Fibroblast of the aortic adventitia (primary cell): ENCODE results near the gene IGSF3. TPM values are rescaled to one million over a fixed set of nuclear protein-coding genes. Genes with fewer than 3 reads are reported as not detected.

ENCODE experiments used
- DNase-seq: peaks from one replicate; pipeline ENCODE4 v3.0.0-alpha.2; 2010; ENCODE audit warnings: low read depth
- H3K4me3 ChIP-seq: 2 replicates; pipeline ENCODE4 v1.5.1; 2011; ENCODE audit warnings: low read depth, mild to moderate bottlenecking, control low read depth, low read length, moderate library complexity
- total RNA-seq: library from RNA; depleted of rRNA; stranded (reverse); fragments of >200 nt; gene quantifications from 2 replicates; pipeline ENCODE4 v1.2.3, GENCODE V29; 2012; ENCODE audit warnings: low replicate concordance
- TF ChIP-seq, protein P1 (sequence below): IDR thresholded peaks from 2 replicates; pipeline ENCODE4 v1.5.1; 2011; ENCODE audit warnings: mild to moderate bottlenecking, low read length, control low read depth, inconsistent platforms; ENCODE audit not compliant: insufficient read depth

The IGSF3 gene
- total RNA-seq, 1 donor = 0.27 TPM

GRCh38 chr1:116710420-116711262, 43.1 kb upstream of the IGSF3 start:
- peak; percentile 11 for DNase-seq
- H3K4me3 ChIP-seq = no peak overlapping the region
- TF ChIP-seq, protein P1, sequence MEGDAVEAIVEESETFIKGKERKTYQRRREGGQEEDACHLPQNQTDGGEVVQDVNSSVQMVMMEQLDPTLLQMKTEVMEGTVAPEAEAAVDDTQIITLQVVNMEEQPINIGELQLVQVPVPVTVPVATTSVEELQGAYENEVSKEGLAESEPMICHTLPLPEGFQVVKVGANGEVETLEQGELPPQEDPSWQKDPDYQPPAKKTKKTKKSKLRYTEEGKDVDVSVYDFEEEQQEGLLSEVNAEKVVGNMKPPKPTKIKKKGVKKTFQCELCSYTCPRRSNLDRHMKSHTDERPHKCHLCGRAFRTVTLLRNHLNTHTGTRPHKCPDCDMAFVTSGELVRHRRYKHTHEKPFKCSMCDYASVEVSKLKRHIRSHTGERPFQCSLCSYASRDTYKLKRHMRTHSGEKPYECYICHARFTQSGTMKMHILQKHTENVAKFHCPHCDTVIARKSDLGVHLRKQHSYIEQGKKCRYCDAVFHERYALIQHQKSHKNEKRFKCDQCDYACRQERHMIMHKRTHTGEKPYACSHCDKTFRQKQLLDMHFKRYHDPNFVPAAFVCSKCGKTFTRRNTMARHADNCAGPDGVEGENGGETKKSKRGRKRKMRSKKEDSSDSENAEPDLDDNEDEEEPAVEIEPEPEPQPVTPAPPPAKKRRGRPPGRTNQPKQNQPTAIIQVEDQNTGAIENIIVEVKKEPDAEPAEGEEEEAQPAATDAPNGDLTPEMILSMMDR = no peak

DNA sequence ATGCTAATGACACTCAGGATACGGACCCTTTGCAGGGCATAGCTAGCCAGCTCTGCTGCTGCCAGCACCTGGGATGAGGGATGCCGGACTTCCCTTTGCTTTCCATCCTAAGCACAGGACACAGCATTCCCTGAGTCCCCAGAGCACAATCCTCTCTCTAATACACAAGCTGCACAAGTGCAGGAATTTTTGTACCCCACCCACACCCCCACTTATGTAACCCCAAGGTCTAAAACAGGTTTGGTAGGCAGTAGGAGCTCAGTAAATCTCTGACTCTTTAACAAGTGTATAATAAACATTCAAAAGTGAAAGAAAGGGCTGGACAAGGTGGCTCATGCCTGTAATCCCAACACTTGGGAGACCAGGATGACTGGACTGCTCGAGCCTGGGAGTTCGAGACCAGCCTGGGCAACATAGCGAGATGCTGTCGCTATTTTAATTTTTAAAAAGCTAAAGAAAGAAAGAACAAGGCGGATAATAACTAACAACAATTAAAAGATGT, 42.2 kb upstream of the IGSF3 start:
- TF ChIP-seq, protein P1 = no peak
- DNase-seq = no peak
- no peak overlapping the region for H3K4me3 ChIP-seq

GRCh38 chr1:116708255-116708900, 40.8 kb upstream of the IGSF3 start:
- no peak for DNase-seq
- no peak overlapping the region for H3K4me3 ChIP-seq
- TF ChIP-seq, protein P1 = no peak

DNA sequence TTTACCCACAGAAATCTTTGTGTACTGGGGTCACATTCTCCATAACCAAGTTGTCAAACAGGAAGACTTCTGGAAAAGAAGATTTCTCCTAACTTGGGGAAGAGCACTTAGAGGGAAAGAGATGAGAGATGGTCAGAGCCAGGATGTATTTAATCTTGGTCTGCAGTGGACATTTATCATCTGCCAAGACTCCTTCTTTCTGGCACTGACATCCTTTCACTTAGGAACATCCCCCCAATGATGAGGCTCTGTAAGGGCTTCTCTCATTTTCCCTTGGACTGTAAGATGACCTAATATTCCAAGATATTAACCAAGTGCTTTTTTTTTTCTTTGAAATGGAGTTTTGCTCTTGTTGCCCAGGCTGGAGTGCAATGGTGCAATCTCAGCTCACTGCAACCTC, 39.3 kb upstream of the IGSF3 start:
- no peak overlapping the region for H3K4me3 ChIP-seq
- TF ChIP-seq, protein P1 = no peak
- DNase-seq = no peak

DNA sequence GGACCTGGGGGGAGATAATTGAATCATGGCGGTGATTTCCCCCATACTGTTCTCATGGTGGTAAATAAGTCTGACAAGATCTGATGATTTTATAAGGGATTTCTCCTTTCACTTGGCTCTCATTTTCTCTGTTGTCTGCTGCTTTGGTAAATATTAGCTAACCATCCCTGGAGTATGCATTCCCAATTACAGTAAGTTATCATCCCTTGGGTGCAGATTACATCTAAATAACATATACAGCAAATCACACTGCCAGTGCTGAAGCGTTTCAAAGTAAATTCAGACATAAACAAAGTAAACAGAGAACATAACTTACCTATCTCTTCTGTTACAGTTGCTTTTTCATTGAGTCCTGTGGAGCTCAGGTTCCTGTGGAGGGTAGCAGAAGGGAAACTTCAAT, 38.6 kb upstream of the IGSF3 start:
- no peak overlapping the region for H3K4me3 ChIP-seq
- TF ChIP-seq, protein P1 = no peak
- DNase-seq = no peak

DNA sequence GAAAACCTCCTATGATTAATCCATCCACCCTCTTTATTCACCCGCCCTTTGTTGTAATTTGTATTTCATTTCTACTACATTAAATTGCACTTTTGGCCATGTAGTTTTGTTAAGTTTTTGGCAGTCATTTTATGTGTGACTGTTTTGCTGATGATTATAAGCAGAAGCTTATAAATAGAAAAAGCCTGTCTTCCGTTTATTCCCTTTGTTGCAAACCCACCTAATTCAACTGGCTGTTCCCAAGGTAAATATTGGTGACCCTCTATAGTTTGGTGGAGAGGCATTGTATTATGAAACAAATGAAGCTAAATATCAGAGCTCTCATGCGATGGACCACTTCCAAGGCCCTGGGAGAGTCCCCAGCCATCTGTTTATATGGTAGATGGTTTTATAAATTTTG, 36.7 kb upstream of the IGSF3 start:
- DNase-seq = no peak
- TF ChIP-seq, protein P1 = no peak
- no peak overlapping the region for H3K4me3 ChIP-seq
